PC-9 (cell line): ENCODE results near the gene RAB40AL. TPM values are rescaled to one million over a fixed set of nuclear protein-coding genes. Genes with fewer than 3 reads are reported as not detected.

Experiments used
- BruUV-seq: library from RNA; stranded (reverse); fragments of 400-500 nt; replicated peaks from 2 replicates; lab custom pipeline; 2021; lab: Mats Ljungman, UMichigan
- CTCF ChIA-PET: fragments of 300-600 bp; sonication (Branson Sonifier 250); formaldehyde crosslinking; loops from one replicate; lab custom pipeline; 2022; ENCODE audit warnings: antibody characterized with exemption; lab: Charles Lee
- POLR2A ChIA-PET: fragments of 300-600 bp; sonication (Branson Sonifier 250); formaldehyde crosslinking; loops from one replicate; lab custom pipeline; 2022; ENCODE audit warnings: antibody characterized with exemption; ENCODE audit not compliant: unreplicated experiment; lab: Charles Lee
- DNase-seq, 2 experiments: peaks; one replicate each; pipeline versions ENCODE4 v3.0.0 to v3.0.0-alpha.2; 2015 to 2022; ENCODE audit warnings: mixed read lengths in 1 of 2
- H2AFZ ChIP-seq: fragments of 200-600 bp; sonication (generic); 2 replicates; pipeline ENCODE4 v1.8.1; 2017; ENCODE audit warnings: antibody characterized with exemption
- H3F3A ChIP-seq: fragments of 200-600 bp; sonication (generic); 2 replicates; pipeline ENCODE4 v1.8.1; 2017; ENCODE audit warnings: antibody characterized with exemption, mild to moderate bottlenecking, low read depth; ENCODE audit not compliant: insufficient read depth
- H3K27ac ChIP-seq: fragments of 200-600 bp; sonication (generic); 2 replicates; pipeline ENCODE4 v1.6.1; 2016; ENCODE audit warnings: mixed run types
- H3K27me3 ChIP-seq: fragments of 200-600 bp; sonication (generic); 2 replicates; pipeline ENCODE4 v1.6.1; 2016; ENCODE audit warnings: low read depth, mixed run types; ENCODE audit not compliant: insufficient read depth
- H3K36me3 ChIP-seq: fragments of 200-600 bp; sonication (generic); 2 replicates; pipeline ENCODE4 v1.6.1; 2016; ENCODE audit warnings: low read depth, mixed run types
- H3K4me1 ChIP-seq: fragments of 200-600 bp; sonication (generic); replicated peaks from 2 replicates; pipeline ENCODE4 v1.6.1; 2016; ENCODE audit warnings: mixed run types; ENCODE audit not compliant: insufficient read depth
- H3K4me2 ChIP-seq: fragments of 200-600 bp; sonication (generic); 2 replicates; pipeline ENCODE4 v1.6.1; 2017; ENCODE audit warnings: mixed run types
- H3K4me3 ChIP-seq: fragments of 200-600 bp; sonication (generic); 2 replicates; pipeline ENCODE4 v1.6.1; 2016; ENCODE audit warnings: mixed run types
- H3K79me2 ChIP-seq: fragments of 200-600 bp; sonication (generic); 2 replicates; pipeline ENCODE4 v1.6.1; 2017; ENCODE audit warnings: low read depth, mixed run types
- H3K9me2 ChIP-seq: fragments of 200-600 bp; sonication (generic); 2 replicates; pipeline ENCODE4 v1.8.1; 2017; ENCODE audit warnings: mild to moderate bottlenecking; ENCODE audit not compliant: insufficient read depth
- H3K9me3 ChIP-seq: fragments of 200-600 bp; sonication (generic); 2 replicates; pipeline ENCODE4 v1.8.1; 2016; ENCODE audit warnings: low read depth; ENCODE audit not compliant: insufficient read depth
- H4K20me1 ChIP-seq: fragments of 200-600 bp; sonication (generic); 2 replicates; pipeline ENCODE4 v1.8.1; 2017; ENCODE audit not compliant: insufficient read depth
- CTCF ChIP-seq: fragments of 200-600 bp; sonication (generic); conservative IDR thresholded peaks from 2 replicates; pipeline ENCODE4 v1.6.1; 2017; ENCODE audit warnings: mixed run types, antibody characterized with exemption, mild to moderate bottlenecking, moderate library complexity
- EZH2 ChIP-seq: fragments of 200-600 bp; sonication (generic); IDR thresholded peaks from 2 replicates; pipeline ENCODE4 v1.8.0; 2017; ENCODE audit warnings: antibody characterized with exemption, low read depth
- intact Hi-C: fragments of 100-400 bp; cut with micrococcal nuclease; formaldehyde crosslinking; loops from one replicate; pipeline ENCODE4 v1.10.0; 2022; ENCODE audit not compliant: unreplicated experiment
- total RNA-seq: library from RNA; stranded (reverse); gene quantifications from 2 replicates; pipeline ENCODE4 v1.2.3, GENCODE V29; 2021

Gene RAB40AL
- total RNA-seq, 1 experiment from 2014 or later = 2.1 TPM

GRCh38 chrX:102934624-102935023 lies 2.4 kb upstream of the RAB40AL start:
- DNase-seq = peak in 1 of 2 experiments; percentile 20
- H3K4me3 ChIP-seq = no peak overlapping the region
- no peak overlapping the region for H3K27ac ChIP-seq
- no peaks in the 10 kb centered on the region for H3K27me3 ChIP-seq
- H3K4me1 ChIP-seq = no peaks in the 10 kb centered on the region
- H3K4me2 ChIP-seq = no peak overlapping the region
- H3K9me2 ChIP-seq = no peaks in the 10 kb centered on the region
- TF ChIP-seq EZH2 (no peak), CTCF (peak; percentile 70)
- H2AFZ ChIP-seq = no peak overlapping the region
- intact Hi-C loops = loop anchor here (5.0 kb wide), 1 partner anchor 223 kb away; no protein-coding TSS in a partner anchor
- no peaks in the 10 kb centered on the region for H4K20me1 ChIP-seq
- H3F3A ChIP-seq = no peaks in the 10 kb centered on the region
- H3K79me2 ChIP-seq = no peaks in the 10 kb centered on the region
- no TSS peak for BruUV-seq
- no peaks in the 10 kb centered on the region for H3K9me3 ChIP-seq
- no peaks in the 10 kb centered on the region for H3K36me3 ChIP-seq
- POLR2A ChIA-PET = interaction anchor here (0.8 kb wide), 1 partner anchor 293 kb away, joined by 10 read pairs; no protein-coding TSS in a partner anchor
- CTCF ChIA-PET = interaction anchor here (0.9 kb wide), 1 partner anchor 9 kb away, joined by 3 read pairs; no protein-coding TSS in a partner anchor

- H4K20me1 ChIP-seq = no peaks in the 10 kb centered on the region
- DNase-seq = peak in 1 of 2 experiments; percentile 33
- intact Hi-C loops = loop anchor here (1.0 to 5.0 kb wide), 2 partner anchors 207 to 226 kb away; no protein-coding TSS in a partner anchor
- H3K27me3 ChIP-seq = no peaks in the 10 kb centered on the region
- CTCF ChIA-PET = interaction anchor here (0.6 to 0.7 kb wide), 2 partner anchors 1272 to 1990 kb away, joined by 4 to 8 read pairs; no protein-coding TSS in a partner anchor
- no peaks in the 10 kb centered on the region for H3K9me2 ChIP-seq
- no TSS peak for BruUV-seq
- no peaks in the 10 kb centered on the region for H3K36me3 ChIP-seq
- POLR2A ChIA-PET = no interaction called here
- no peaks in the 10 kb centered on the region for H3F3A ChIP-seq
- no peak overlapping the region for H3K4me2 ChIP-seq
- no peaks in the 10 kb centered on the region for H3K9me3 ChIP-seq
- TF ChIP-seq CTCF (peak; percentile 67), EZH2 (no peak)
- no peak overlapping the region for H3K27ac ChIP-seq
- H3K79me2 ChIP-seq = no peaks in the 10 kb centered on the region
- no peaks in the 10 kb centered on the region for H3K4me1 ChIP-seq
- H2AFZ ChIP-seq = no peak overlapping the region
- H3K4me3 ChIP-seq = no peak overlapping the region
These were observed 14.1 kb downstream of the RAB40AL start for GRCh38 chrX:102950908-102951866.

- Histone ChIP-seq H3K36me3 (no peaks in the 10 kb centered on the region), H3F3A (no peaks in the 10 kb centered on the region), H3K27ac (no peak overlapping the region), H3K4me2 (no peak overlapping the region), H4K20me1 (no peaks in the 10 kb centered on the region), H3K27me3 (no peaks in the 10 kb centered on the region), H3K4me1 (no peaks in the 10 kb centered on the region), H3K79me2 (no peaks in the 10 kb centered on the region), H3K4me3 (no peak overlapping the region), H3K9me3 (no peaks in the 10 kb centered on the region), H2AFZ (no peak overlapping the region), H3K9me2 (no peaks in the 10 kb centered on the region)
- DNase-seq = no peak
- ChIA-PET CTCF (no interaction called here), POLR2A (no interaction called here)
- BruUV-seq = no TSS peak
- no peak for TF ChIP-seq EZH2
- no peak for TF ChIP-seq CTCF
- intact Hi-C loops = no loop called here
These were observed 20.7 kb downstream of the RAB40AL start for GRCh38 chrX:102957751-102958150.
